ENCODE results near the gene CDH4. TPM values are rescaled to one million over a fixed set of nuclear protein-coding genes. Genes with fewer than 3 reads are reported as not detected.

The CDH4 gene
- total RNA-seq, 1 experiment from 2014 or later, result 5.3 TPM

GRCh38 chr20:61936701-61937131 lies 684.7 kb downstream of the CDH4 start (continued):
- no peak for TF ChIP-seq NFATC4 (CRISPR knock-in tag; IDR thresholded peaks at IDR 0.05)
- TF ChIP-seq FOXP4 (CRISPR knock-in tag; IDR thresholded peaks at IDR 0.05), result no peak
- TF ChIP-seq ATF1 (CRISPR knock-in tag; IDR thresholded peaks at IDR 0.05), result no peak
- no peak for TF ChIP-seq FOXJ3 (CRISPR knock-in tag; IDR thresholded peaks at IDR 0.05; ENCODE audit: borderline replicate concordance)
- TF ChIP-seq, protein P1, sequence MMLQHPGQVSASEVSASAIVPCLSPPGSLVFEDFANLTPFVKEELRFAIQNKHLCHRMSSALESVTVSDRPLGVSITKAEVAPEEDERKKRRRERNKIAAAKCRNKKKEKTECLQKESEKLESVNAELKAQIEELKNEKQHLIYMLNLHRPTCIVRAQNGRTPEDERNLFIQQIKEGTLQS (CRISPR knock-in tag; conservative IDR thresholded peaks at IDR 0.05), result no peak
- no peak for TF ChIP-seq TEAD4 (CRISPR knock-in tag; IDR thresholded peaks at IDR 0.05)
- TF ChIP-seq, protein P2, sequence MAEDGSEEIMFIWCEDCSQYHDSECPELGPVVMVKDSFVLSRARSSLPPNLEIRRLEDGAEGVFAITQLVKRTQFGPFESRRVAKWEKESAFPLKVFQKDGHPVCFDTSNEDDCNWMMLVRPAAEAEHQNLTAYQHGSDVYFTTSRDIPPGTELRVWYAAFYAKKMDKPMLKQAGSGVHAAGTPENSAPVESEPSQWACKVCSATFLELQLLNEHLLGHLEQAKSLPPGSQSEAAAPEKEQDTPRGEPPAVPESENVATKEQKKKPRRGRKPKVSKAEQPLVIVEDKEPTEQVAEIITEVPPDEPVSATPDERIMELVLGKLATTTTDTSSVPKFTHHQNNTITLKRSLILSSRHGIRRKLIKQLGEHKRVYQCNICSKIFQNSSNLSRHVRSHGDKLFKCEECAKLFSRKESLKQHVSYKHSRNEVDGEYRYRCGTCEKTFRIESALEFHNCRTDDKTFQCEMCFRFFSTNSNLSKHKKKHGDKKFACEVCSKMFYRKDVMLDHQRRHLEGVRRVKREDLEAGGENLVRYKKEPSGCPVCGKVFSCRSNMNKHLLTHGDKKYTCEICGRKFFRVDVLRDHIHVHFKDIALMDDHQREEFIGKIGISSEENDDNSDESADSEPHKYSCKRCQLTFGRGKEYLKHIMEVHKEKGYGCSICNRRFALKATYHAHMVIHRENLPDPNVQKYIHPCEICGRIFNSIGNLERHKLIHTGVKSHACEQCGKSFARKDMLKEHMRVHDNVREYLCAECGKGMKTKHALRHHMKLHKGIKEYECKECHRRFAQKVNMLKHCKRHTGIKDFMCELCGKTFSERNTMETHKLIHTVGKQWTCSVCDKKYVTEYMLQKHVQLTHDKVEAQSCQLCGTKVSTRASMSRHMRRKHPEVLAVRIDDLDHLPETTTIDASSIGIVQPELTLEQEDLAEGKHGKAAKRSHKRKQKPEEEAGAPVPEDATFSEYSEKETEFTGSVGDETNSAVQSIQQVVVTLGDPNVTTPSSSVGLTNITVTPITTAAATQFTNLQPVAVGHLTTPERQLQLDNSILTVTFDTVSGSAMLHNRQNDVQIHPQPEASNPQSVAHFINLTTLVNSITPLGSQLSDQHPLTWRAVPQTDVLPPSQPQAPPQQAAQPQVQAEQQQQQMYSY (CRISPR knock-in tag; IDR thresholded peaks at IDR 0.05), result no peak
- no peak for TF ChIP-seq NFE2L1 (CRISPR knock-in tag; IDR thresholded peaks at IDR 0.05)
- no peak for TF ChIP-seq TP53 (CRISPR knock-in tag; IDR thresholded peaks at IDR 0.05)
- no peak for TF ChIP-seq ZNF232 (CRISPR knock-in tag; IDR thresholded peaks at IDR 0.05)

- DNase-seq (ENCODE audit: low spot score) (no peak), ATAC-seq (no peak)
- Mint-ChIP-seq H3K27ac (no peak overlapping the region), H3K4me3 (no peak overlapping the region), H3K36me3 (0 out of 2 replicates have a peak, but pooled peaks cover 2% of the 10 kb centered on the region), H3K4me1 (peaks cover 14% of the 10 kb centered on the region), H3K27me3 (ENCODE audit: low read depth) (no peaks in the 10 kb centered on the region), H3K9me3 (no peaks in the 10 kb centered on the region; the same call in 1 of the 2 replicates)
- CTCF ChIA-PET, result interaction anchor here (0.6 kb wide), 1 partner anchor 14 kb away, joined by 6 read pairs; no protein-coding TSS in a partner anchor
- POLR2A ChIA-PET, result interaction anchor here (0.5 kb wide), 1 partner anchor 490 kb away, joined by 3 read pairs; no protein-coding TSS in a partner anchor
- TF ChIP-seq, protein P2 (CRISPR knock-in tag; IDR thresholded peaks at IDR 0.05), result no peak
- no peak for TF ChIP-seq IRF2 (CRISPR knock-in tag; IDR thresholded peaks at IDR 0.05; ENCODE audit: borderline replicate concordance, low read depth)
- TF ChIP-seq GRHL2 (CRISPR knock-in tag; IDR thresholded peaks at IDR 0.05; ENCODE audit: insufficient replicate concordance, severe bottlenecking), result no peak
- TF ChIP-seq ARID4B (CRISPR knock-in tag; IDR thresholded peaks at IDR 0.05; ENCODE audit: borderline replicate concordance), result no peak
- no peak for TF ChIP-seq SP1 (CRISPR knock-in tag; conservative IDR thresholded peaks at IDR 0.05)
These were observed 685.3 kb downstream of the CDH4 start for GRCh38 chr20:61937146-61937962.
